ENCODE measurements around the gene RSKR.

DNA sequence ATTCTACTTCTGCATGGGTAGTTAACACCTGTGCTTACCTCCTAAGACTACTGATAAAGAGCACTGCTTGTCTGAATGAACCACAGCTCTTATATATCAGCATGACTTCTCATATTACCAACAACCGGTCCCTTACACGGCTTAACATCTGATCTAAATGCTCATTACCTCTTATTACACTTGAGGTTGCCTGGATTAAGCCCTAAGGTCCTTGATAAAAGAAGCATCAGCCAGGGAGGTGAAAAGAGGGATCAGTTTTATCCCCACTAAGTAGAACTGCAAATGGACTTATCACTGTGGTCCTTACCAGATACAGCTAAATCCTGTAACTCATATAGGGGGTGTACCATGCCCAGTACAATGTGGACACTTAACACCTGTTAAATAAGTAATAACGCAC lies 8.2 kb upstream of the RSKR start:
- TF ChIP-seq, protein P1, sequence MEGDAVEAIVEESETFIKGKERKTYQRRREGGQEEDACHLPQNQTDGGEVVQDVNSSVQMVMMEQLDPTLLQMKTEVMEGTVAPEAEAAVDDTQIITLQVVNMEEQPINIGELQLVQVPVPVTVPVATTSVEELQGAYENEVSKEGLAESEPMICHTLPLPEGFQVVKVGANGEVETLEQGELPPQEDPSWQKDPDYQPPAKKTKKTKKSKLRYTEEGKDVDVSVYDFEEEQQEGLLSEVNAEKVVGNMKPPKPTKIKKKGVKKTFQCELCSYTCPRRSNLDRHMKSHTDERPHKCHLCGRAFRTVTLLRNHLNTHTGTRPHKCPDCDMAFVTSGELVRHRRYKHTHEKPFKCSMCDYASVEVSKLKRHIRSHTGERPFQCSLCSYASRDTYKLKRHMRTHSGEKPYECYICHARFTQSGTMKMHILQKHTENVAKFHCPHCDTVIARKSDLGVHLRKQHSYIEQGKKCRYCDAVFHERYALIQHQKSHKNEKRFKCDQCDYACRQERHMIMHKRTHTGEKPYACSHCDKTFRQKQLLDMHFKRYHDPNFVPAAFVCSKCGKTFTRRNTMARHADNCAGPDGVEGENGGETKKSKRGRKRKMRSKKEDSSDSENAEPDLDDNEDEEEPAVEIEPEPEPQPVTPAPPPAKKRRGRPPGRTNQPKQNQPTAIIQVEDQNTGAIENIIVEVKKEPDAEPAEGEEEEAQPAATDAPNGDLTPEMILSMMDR (IDR thresholded peaks at IDR 0.05): no peak
- no peak for TF ChIP-seq EZH2 (IDR thresholded peaks at IDR 0.05; ENCODE audit: borderline replicate concordance, insufficient read depth, low read depth, low read length, poor library complexity, severe bottlenecking)

Data from B cell (primary cell).